Stimulated activated memory B cell treated with anti-CD40 and anti-IgM and Interleukin-4, amounts not matched to agents 10 μg/mL and 1 μg/mL and 100 μg/mL, for 72 hours (primary cell): ENCODE measurements around the gene SLC25A25.

Experiments used
- ATAC-seq: fragments of 150-1000 bp; cut with Tn5 transposase; 2 replicates; pipeline ENCODE4 v1.10.0; 2021
- H3K27ac Mint-ChIP-seq: one replicate; pipeline ENCODE4 v1.8.0; 2022; ENCODE audit warnings: mild to moderate bottlenecking, mixed read lengths
- H3K27me3 Mint-ChIP-seq: one replicate; pipeline ENCODE4 v1.8.0; 2022; ENCODE audit warnings: mixed read lengths
- H3K36me3 Mint-ChIP-seq: one replicate; pipeline ENCODE4 v1.8.0; 2022; ENCODE audit warnings: mixed read lengths
- H3K4me1 Mint-ChIP-seq: one replicate; pipeline ENCODE4 v1.8.0; 2022; ENCODE audit warnings: mixed read lengths
- H3K4me3 Mint-ChIP-seq: one replicate; pipeline ENCODE4 v1.8.0; 2022; ENCODE audit warnings: mild to moderate bottlenecking, moderate library complexity, mixed read lengths
- H3K9me3 Mint-ChIP-seq: one replicate; pipeline ENCODE4 v1.8.0; 2022; ENCODE audit warnings: mixed read lengths

Gene SLC25A25

DNA sequence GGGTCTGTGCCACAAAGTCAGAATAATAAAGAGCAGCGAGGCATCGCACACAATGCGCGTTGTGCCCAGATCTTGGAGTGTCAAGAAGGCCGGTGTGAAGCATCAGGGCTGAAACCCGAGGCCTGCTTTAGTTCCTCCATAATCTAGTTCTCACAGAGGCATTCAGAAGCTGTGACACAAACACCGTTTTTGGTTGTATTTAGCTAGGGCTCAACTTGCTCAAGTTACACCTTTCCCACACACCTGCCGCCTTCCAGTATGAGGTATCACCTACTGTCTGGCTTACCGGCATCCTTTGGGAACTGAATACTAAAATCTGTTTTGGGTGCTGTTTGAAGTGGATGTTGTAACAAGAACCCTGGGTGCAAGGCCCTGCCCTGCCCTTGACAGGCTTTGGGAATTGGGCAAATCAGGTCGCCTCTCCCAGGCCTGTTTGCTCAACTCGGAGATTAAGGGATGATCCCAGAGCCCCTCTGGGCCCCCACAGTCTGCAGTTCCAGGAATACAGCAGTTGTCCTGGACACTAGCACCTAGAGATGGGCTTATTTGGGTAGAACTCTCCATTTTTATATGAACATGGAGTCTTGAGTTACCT lies 27.0 kb downstream of the SLC25A25 start:
- Mint-ChIP-seq H3K4me1 (peaks cover 43% of the 10 kb centered on the region), H3K36me3 (no peaks in the 10 kb centered on the region), H3K9me3 (no peaks in the 10 kb centered on the region), H3K27ac (peak overlapping the region; percentile 93), H3K4me3 (peak overlapping the region; percentile 77), H3K27me3 (no peaks in the 10 kb centered on the region)
- no peak for ATAC-seq

DNA sequence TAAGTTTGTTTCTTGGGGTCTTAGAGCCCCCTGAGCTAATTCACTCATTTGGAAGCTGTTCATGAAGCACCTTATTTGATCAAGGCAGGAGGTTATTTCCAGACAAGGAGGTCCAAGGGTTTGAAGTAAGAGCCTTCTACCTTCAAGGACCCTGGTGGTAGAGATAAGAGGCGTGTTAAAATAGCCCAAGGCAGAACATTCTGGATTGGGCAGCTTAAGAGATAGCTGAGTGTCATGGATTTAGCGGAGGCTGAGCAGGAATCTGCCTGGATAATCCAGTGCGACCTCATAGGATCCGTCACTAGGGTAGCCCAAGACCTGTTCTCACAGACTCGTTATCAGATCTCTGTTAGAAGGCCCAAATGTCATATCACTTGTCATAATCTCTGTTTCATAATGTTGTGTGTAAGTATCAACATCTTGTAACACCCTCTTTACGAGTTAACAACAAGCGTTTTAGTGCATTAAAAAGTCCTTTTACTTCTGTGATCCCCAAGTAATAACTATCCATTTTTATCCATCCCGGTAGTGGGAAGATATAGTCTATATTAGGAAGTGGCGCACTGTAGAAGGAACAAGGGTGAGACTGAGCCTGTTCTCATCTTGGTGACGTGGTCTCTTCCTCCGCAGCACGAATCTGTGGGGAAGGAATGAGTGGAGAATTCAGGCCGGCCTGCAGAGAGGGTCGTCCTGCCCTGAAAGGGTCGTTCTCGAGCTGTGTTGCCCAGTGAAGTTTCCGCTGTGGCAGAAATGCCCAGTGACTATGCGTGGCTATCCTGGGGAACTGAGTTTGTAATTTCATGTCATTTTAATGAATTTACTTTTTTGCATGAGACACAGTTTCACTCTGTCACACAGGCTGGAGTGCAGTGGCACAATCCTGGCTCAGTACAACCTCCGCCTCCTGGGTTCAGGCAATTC lies 28.8 kb downstream of the SLC25A25 start:
- no peak overlapping the region for H3K27ac Mint-ChIP-seq

DNA sequence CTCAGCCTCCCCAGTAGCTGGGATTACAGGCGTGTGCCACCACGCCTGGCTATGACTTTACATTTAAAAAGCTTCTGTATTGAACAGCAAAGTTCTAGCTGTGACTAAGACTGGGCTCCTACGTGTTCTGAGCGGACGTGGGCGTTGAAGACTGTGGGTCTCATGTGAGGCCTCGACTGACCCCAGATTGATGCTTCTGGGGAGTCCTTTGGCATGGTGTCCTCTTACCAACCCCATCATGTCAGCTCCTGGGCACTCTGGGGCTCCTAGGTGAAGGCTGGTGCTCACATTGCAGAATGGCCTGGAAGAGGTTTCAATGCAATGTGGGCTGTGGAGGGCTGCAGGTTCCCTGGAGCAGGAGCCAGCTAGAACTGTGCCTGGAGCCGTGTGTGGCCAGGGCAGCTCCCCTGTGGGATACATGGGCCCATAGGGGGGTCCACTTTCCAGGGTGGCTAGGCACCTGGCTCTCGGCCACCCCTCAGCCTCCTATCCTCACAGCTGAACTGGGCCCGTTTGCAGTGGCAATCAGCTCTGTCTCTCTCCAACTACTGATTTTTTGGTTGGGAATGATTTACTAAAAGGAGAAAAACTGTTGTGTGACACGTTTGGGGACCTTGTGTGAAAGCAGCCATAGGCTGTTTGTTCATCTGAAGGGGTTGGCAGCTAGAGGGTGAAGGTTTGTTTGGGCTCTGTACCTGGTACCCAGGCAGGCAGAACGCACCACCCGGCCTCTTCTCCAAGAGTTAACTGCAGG lies 29.7 kb downstream of the SLC25A25 start:
- peaks cover 11% of the 10 kb centered on the region for H3K36me3 Mint-ChIP-seq
- no peak for ATAC-seq
- no peaks in the 10 kb centered on the region for H3K27me3 Mint-ChIP-seq
- no peaks in the 10 kb centered on the region for H3K9me3 Mint-ChIP-seq
- H3K4me3 Mint-ChIP-seq: no peak overlapping the region
- no peak overlapping the region for H3K27ac Mint-ChIP-seq
- peaks cover 30% of the 10 kb centered on the region for H3K4me1 Mint-ChIP-seq

More for the DNA sequence above, 28.8 kb downstream of the SLC25A25 start:
- no peaks in the 10 kb centered on the region for H3K27me3 Mint-ChIP-seq
- peaks cover 38% of the 10 kb centered on the region for H3K4me1 Mint-ChIP-seq
- H3K9me3 Mint-ChIP-seq: no peaks in the 10 kb centered on the region
- peaks cover 2% of the 10 kb centered on the region for H3K36me3 Mint-ChIP-seq
- no peak for ATAC-seq
- no peak overlapping the region for H3K4me3 Mint-ChIP-seq

DNA sequence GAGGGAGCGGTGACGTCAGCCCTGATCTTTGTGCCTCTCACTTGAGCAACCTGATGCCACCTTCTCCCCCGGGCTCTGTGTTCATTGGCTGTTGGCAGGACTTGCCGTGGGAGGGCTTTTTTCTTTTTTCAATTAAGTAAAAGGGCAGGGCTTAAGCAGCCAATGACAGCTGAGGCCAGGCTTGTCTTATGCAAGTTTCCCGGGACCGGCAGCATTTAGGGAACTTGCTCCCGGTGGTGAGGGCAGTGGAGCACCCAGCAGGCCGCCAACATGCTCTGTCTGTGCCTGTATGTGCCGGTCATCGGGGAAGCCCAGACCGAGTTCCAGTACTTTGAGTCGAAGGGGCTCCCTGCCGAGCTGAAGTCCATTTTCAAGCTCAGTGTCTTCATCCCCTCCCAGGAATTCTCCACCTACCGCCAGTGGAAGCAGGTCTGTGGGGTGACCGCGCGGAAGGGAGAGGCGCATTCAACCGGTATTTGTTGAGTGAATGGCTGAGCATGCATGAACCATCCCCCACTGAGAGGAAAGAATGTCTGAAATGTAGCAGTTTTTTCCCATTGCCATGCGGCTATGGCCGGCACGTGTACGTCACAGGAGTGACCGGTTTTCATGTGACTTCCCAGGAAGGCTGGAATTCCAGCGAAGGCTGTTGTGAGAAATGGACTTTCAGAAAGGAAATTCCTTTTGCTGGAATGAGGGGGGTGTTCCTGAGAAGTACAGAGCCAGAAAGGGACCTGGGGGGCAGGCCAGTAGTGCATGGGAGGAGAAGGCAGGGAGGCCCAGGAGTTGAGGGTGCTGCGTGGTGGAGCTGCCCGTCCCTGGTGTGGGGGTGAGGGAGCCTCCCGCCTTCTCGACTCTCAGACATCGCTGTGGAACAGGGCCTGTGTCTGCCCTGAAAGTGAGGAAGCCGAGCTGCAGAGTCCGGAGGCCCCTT lies 30.5 kb downstream of the SLC25A25 start:
- Mint-ChIP-seq H3K4me3 (no peak overlapping the region), H3K27me3 (no peaks in the 10 kb centered on the region), H3K9me3 (no peaks in the 10 kb centered on the region), H3K36me3 (peaks cover 19% of the 10 kb centered on the region), H3K27ac (no peak overlapping the region), H3K4me1 (peaks cover 21% of the 10 kb centered on the region)
- no peak for ATAC-seq

DNA sequence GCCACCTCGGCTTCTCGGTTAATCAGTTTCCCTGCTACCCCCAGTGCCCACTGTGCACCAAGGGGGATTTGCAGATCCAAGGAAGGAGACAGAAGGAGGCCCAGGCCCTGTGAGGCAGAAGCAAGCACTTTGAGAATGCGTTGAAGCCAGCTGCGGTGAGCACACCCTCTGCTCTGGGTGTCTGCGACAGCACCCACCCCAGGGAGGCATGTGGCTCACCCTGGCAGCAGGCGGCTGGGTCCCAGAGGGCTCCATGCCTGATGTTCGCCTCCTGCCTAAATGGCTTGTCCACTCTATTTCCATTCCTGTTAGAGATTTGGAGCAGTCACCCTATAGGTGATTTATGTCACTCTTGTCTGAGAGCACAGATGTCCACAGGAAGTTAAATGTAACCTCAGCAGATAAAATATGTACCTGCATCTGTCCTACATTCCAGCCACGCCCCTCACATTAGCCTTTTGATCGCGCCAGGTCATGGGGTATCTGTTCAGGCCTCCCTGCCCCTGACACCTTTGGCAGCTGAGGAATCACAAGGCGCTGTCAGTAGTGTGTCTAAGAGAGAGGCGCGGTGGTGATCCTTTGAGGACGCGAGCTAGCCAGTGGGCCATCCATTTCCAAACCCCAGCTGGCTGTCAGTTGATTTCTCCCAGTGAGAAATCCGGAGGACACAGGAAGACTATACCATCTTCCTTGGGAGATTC lies 31.3 kb downstream of the SLC25A25 start:
- Mint-ChIP-seq H3K27ac (no peak overlapping the region), H3K4me1 (peaks cover 14% of the 10 kb centered on the region), H3K36me3 (peaks cover 23% of the 10 kb centered on the region), H3K27me3 (no peaks in the 10 kb centered on the region), H3K4me3 (no peak overlapping the region), H3K9me3 (no peaks in the 10 kb centered on the region)
- no peak for ATAC-seq

DNA sequence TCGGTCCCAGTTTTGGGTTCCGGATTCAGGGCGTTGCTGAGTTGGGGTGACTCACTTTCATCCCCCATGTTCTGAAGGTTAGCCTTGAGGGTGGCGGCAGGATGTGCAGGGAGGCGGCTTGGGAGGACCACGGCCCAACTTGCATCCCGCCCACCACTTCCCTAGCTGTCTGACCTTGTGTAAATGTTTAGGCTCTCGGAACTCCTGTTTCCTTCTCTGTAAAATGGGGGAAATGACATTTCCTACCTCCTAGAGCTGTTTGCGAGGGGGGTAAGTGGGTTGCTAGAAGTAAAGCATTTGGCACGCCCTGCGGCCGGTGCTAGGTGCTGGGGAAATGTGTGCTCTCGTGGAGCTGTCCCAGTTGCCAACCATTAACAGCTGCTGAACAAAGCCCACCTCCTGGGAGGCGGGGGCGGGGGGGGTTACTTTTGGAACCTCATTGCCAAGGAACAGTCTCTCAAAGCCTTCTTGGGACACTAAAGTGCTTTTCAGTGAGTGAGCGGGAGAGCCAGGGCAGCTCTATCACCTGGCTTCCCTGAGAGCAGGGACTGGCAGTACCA lies 32.0 kb downstream of the SLC25A25 start:
- peaks cover 23% of the 10 kb centered on the region for H3K36me3 Mint-ChIP-seq
- no peaks in the 10 kb centered on the region for H3K27me3 Mint-ChIP-seq
- no peaks in the 10 kb centered on the region for H3K9me3 Mint-ChIP-seq
- ATAC-seq: no peak
- H3K4me1 Mint-ChIP-seq: peaks cover 9% of the 10 kb centered on the region
- H3K27ac Mint-ChIP-seq: no peak overlapping the region
- H3K4me3 Mint-ChIP-seq: no peak overlapping the region

DNA sequence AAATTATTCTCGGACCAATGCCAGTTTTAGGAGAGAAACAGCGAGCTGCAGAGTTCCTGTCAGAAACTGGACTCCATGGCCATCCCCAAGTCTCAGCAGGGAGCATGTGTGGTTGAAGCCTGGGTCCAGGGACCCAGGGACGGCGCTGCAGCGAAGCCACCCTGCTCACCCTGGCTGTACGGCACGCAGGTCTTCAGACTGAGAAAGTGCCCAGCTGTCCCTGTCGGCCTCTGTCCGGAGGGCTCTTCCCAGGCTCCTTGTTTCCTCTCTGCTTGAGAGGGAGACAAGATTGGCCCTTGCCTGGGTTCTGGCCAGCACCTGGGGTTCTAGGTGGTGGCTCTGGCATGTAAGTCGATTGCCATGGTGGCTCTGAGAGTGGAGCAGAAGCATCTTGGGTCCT lies 32.5 kb downstream of the SLC25A25 start:
- Mint-ChIP-seq H3K36me3 (peaks cover 27% of the 10 kb centered on the region), H3K27me3 (no peaks in the 10 kb centered on the region), H3K27ac (no peak overlapping the region), H3K4me3 (no peak overlapping the region), H3K4me1 (peaks cover 5% of the 10 kb centered on the region), H3K9me3 (no peaks in the 10 kb centered on the region)
- no peak for ATAC-seq

DNA sequence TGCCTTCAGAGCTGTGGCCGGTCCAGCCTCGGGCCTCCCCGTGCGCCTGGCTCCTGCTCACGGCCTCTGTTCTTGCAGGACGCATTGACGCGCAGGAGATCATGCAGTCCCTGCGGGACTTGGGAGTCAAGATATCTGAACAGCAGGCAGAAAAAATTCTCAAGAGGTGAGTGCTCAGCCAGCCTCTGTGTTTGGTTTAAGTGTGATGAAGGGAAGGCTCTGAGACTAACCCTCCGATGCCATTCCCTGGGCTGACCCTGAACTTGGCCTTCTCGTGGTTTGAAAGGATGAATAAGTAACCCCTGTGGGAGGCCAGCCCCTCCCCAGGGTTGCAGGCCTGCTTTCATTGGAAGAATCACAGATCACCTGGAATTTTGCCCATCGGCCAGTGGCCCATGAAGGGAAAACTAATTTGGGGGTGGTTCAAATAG lies 33.2 kb downstream of the SLC25A25 start:
- Mint-ChIP-seq H3K4me3 (no peak overlapping the region), H3K36me3 (peaks cover 30% of the 10 kb centered on the region), H3K9me3 (no peaks in the 10 kb centered on the region), H3K27ac (no peak overlapping the region), H3K4me1 (peaks cover 5% of the 10 kb centered on the region), H3K27me3 (no peaks in the 10 kb centered on the region)
- no peak for ATAC-seq

DNA sequence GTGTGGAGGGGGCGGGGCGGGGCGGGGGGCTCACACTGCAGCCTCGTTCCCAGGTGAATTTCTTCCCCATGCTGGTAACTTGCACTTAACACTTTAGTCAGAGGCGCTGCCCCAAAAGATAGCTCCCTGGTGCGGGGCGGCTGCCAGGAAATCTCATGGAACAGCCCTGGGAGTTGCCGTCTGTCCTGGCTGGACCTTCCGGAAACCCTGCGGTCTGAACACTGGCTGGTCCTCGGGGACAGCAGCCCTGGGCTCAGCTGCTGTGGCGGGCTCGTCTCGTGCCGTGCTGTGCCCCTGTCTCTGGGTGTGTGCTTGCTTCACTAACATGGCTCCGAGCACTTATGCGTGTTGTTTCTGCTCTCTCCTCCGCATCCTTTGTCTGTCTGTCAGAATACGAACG lies 33.7 kb downstream of the SLC25A25 start:
- Mint-ChIP-seq H3K27ac (no peak overlapping the region), H3K27me3 (no peaks in the 10 kb centered on the region), H3K4me3 (no peak overlapping the region), H3K9me3 (no peaks in the 10 kb centered on the region), H3K36me3 (peaks cover 34% of the 10 kb centered on the region), H3K4me1 (peaks cover 5% of the 10 kb centered on the region)
- ATAC-seq: no peak

DNA sequence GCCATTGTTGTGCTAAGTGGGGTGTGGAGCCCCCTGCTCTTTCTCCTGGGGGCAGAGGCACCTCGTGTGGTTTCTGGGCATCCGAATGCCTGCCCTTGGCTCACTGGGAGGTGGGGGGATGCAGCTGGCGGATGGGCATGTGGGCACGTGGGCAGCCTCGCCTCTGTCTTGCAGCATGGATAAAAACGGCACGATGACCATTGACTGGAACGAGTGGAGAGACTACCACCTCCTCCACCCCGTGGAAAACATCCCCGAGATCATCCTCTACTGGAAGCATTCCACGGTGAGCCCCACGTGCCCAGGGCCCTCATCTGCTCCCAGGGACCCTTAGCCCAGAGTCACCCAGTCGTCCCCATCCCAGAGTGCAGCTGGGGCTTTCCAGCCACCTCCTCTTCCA lies 34.2 kb downstream of the SLC25A25 start:
- Mint-ChIP-seq H3K27ac (no peak overlapping the region), H3K4me3 (no peak overlapping the region), H3K27me3 (no peaks in the 10 kb centered on the region), H3K36me3 (peaks cover 39% of the 10 kb centered on the region), H3K9me3 (no peaks in the 10 kb centered on the region), H3K4me1 (peaks cover 5% of the 10 kb centered on the region)
- no peak for ATAC-seq

DNA sequence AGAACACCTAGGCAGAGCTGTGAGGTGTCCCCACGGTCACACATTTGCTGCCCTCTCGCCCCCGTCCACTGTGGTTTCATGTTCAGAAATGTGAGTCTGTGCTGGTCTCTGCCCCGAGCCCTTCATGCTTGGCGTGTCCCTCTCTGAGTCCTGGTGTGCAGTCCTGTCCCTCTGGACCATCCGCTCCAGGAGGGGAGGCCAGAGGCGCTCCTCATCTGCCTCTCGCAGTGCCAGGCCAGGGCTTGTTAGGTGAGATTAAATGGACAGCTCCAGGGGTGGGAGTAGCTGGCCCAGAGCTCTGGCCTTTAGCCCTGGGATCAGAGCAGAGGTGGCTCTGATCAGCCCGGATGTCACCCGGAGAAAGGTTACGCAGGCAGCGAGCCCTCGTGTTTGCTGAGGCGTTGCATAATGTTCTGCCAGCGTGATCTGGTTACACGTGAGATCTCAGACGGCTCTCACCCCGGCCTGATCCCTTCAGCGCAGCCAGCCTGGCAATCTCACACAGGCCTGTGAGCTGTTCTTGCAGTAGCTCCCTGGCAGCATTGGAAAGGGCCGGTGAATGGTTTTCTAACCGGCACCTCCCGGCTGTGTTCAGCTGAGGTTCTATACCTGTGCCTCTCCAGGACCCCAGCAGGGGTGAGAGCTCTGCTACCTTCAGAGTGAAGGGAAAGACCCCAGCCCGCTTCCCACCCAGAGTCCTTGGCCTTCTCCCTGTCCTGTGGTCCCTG lies 35.0 kb downstream of the SLC25A25 start:
- no peaks in the 10 kb centered on the region for H3K27me3 Mint-ChIP-seq
- peaks cover 11% of the 10 kb centered on the region for H3K4me1 Mint-ChIP-seq
- ATAC-seq: no peak
- no peak overlapping the region for H3K27ac Mint-ChIP-seq
- H3K36me3 Mint-ChIP-seq: peaks cover 45% of the 10 kb centered on the region
- no peak overlapping the region for H3K4me3 Mint-ChIP-seq
- H3K9me3 Mint-ChIP-seq: no peaks in the 10 kb centered on the region

DNA sequence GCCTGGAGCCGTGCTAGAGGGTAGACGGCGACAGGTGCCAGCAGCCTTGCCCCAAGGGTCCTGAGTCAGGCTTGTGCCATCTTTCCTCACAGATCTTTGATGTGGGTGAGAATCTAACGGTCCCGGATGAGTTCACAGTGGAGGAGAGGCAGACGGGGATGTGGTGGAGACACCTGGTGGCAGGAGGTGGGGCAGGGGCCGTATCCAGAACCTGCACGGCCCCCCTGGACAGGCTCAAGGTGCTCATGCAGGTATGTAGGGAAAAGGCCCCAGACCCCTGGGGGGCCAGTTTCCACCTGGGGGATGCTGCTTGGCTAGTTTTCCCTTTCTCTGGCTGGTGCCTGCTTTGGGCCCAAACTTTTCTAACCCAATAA lies 35.5 kb downstream of the SLC25A25 start:
- no peak overlapping the region for H3K27ac Mint-ChIP-seq
- no peak overlapping the region for H3K4me3 Mint-ChIP-seq
- ATAC-seq: no peak
- no peaks in the 10 kb centered on the region for H3K9me3 Mint-ChIP-seq
- H3K4me1 Mint-ChIP-seq: peaks cover 10% of the 10 kb centered on the region
- no peaks in the 10 kb centered on the region for H3K27me3 Mint-ChIP-seq
- peaks cover 48% of the 10 kb centered on the region for H3K36me3 Mint-ChIP-seq

DNA sequence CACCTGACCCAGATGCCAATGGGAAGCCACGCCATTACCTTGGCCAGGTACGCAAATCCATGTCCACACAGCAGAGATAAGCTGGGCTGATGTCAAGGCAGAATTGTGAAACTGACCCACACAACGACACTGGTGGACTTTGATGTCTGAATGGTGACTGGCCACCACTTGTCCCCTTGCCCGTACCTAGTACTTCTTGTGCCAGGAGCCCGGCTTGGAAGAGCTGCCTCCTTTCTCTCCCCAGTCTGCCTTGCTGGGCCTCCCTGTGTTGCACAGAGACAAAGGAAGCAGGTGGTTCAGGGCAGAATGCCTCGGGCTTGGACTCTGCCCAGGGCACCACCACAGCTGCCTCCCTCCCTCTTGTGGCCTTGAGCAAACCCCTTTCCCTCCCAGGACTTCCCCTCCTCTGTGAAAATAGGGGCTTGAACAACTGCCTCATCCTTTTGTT lies 36.2 kb downstream of the SLC25A25 start:
- peaks cover 48% of the 10 kb centered on the region for H3K36me3 Mint-ChIP-seq
- no peak overlapping the region for H3K4me3 Mint-ChIP-seq
- H3K27ac Mint-ChIP-seq: no peak overlapping the region
- no peak for ATAC-seq
- H3K27me3 Mint-ChIP-seq: no peaks in the 10 kb centered on the region
- no peaks in the 10 kb centered on the region for H3K9me3 Mint-ChIP-seq
- peaks cover 6% of the 10 kb centered on the region for H3K4me1 Mint-ChIP-seq
